Right kidney (tissue), 9 donors: Measurements from ENCODE around the gene C12orf42.

Experiments
- DNase-seq: peaks from one replicate; pipeline ENCODE4 v3.0.0-alpha.2; 2016
- long read RNA-seq, 8 donors: transcript quantifications; one replicate each; lab custom pipeline, GENCODE V29; 2026

The C12orf42 gene
- long read RNA-seq, donor 1, result 0 reads
- long read RNA-seq, donor 2, result 0 reads
- long read RNA-seq, donor 3, result 0 reads
- long read RNA-seq, donor 4, result 0 reads
- long read RNA-seq, donor 5, result 0 reads
- long read RNA-seq, donor 6, result 0 reads
- long read RNA-seq, donor 7, result 0 reads
- long read RNA-seq, donor 8, result 0 reads

- peak; percentile 63 for DNase-seq
Observed at GRCh38 chr12:103495469-103496456, at the start of gene C12orf42. Gene C12orf42, minus strand, starts transcription at chr12:103495968. Its CDS starts 17,542 bp downstream, at chr12:103478426.

DNA sequence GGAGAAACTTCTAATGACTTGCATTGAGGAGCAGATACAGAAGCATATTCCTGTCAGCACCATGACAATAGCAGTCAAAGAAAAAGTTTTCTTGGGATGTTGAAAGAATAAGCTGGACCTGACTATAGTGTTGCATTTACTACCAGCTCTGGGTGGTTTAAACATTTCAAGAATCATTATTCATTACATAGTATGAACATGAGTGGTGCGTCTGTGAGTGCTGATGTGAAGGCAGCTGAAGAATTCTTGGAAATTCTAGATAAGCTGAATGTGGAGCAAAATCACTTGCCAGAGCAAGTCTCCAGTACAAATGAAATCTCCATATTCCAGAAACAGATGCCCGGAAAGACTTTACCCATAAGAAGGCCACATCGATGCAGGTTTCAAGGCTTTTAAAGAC, 46.3 kb upstream of the C12orf42 start:
- no peak for DNase-seq

GRCh38 chr12:103540319-103540718, 44.6 kb upstream of the C12orf42 start:
- DNase-seq, result no peak

GRCh38 chr12:103538397-103538796, 42.6 kb upstream of the C12orf42 start:
- no peak for DNase-seq

DNA sequence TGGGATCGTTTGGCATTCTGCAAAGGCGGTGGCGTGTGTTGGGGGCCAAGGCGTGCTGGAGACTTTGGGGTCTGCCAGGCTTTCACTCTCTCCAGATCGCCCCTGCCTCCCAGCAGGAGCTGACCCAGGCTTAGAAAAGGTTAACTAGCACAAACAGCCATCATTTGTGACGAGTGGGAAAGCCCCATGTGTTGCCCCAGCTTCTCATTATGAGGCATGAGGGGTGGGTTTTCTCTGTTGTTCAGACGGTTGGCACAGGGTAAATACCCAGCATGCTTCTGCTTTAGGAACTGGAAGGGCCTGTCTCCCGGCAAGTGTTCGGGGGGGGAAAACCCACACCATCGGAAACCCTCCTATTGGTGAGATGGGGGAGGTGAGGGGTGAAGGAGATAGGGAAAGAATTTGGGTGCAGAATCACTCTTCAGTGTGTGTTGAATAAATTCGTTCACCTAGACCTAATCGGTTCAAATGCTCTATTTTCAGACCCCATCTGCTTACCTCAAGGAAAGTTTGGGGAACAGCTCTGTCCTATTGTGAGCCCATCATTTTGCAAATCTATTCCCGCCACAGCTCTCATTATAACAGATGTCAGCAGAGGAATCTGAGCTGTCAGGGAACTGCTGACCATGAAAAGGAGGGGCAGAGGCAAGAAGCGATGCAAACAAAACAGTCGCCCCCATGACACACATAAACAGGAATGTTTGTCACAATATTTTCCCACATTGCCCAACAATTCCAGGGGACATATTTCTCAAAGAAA, 34.7 kb upstream of the C12orf42 start:
- no peak for DNase-seq

DNA sequence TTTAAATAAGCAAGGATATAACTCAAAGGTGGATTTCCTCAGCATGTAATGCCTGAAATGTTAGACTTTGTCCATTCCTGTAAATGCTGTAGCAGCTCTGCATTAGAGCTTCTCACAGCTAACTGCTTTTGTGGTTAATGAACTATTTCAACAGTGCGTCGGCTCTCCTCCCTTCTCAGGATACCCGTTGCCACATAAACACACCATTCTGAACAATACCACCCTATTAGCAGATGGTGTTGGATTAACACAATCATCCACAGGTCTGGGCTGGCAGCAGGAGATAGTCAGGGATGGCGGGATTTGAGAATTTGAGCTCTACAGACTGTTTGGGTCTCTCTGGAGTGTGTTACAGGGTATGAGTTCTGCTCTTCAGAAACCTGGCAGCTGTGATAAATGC, 33.5 kb upstream of the C12orf42 start:
- DNase-seq, result no peak

GRCh38 chr12:103524238-103524875, 28.6 kb upstream of the C12orf42 start:
- no peak for DNase-seq

- DNase-seq, result no peak
Observed at GRCh38 chr12:103523771-103524170, 28.0 kb upstream of the C12orf42 start.

DNA sequence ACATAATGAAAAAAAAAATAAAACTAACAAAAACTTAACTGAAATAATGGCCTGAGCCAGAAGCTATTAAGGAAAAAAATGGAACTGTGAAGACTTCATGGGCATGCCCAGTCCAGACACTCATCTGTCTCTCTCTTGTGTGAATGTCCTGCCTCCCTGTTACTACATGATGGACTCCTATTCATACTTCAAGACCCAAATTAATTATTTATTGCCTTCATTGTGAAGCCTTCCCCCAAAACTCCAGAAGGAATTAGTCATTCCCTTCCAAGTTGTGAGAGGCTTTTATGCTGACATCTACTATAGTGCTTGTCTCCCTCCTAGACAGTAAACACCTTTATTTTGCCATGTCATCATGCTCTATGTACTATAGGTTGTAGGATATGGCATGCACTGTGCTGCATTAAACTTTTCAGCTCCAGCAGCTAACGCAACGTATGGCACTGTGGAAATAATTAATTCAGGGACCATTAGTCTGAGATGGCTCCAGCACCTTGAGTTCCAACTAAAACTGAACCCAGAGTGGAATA, 25.0 kb upstream of the C12orf42 start:
- DNase-seq, result no peak

GRCh38 chr12:103519632-103520031, 23.9 kb upstream of the C12orf42 start:
- no peak for DNase-seq

DNA sequence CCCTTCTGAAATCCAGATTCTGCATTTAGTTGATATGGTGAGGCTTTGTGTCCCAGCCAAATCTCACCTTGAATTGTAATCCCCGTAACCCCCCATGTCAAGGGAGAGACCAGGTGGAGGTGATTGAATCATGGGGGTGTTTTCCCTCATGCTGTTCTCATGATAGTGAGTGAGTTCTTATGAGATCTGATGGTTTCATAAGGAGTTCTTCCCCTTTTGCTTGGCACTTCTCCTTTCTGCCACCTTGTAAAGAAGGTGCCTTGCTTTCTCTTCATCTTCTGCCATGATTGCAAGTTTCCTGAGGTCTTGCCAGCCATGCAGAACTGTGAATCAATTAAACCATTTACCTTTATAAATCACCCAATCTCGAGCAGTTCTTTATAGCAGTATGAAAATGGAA, 23.1 kb upstream of the C12orf42 start:
- no peak for DNase-seq

DNA sequence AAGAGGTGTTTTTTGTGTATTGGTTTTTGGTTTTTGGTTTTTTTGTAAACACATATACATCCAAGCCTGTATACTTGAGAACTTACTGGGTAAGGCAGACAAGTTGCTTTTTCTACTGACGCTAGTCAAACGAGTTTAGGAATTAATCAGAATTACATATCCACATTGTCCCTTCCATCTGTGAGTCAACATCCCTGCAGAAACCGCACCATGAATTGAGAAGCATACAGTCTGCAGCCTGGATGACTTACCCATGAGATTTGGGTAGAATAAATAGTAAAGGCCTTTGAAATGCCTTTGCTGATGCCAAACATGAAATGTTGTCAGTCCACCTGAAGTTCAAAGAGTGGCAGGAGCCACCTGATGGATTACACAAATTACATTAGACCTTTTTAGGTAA, 21.4 kb upstream of the C12orf42 start:
- DNase-seq, result no peak

DNA sequence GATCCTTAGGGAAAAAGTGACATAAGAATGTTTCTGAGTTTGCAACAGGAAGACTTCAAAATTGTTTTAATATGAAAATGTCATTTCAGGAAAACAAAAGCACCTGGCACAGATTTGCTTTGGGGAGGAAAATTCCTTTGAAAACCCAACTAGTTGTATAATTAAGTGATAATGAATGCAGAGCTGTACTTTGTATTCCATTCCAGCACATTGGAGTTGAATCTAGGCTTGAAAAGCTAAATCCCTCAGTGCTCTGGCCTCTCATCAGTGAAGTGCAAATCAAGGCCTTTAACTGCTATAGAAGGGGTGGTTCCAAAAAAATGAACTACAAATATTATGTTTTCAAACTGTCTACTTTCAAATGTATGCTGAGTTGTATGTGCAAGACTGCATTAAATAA, 19.6 kb upstream of the C12orf42 start:
- no peak for DNase-seq

GRCh38 chr12:103513875-103514274, 18.1 kb upstream of the C12orf42 start:
- no peak for DNase-seq

GRCh38 chr12:103505371-103506236, 9.8 kb upstream of the C12orf42 start:
- no peak for DNase-seq

DNA sequence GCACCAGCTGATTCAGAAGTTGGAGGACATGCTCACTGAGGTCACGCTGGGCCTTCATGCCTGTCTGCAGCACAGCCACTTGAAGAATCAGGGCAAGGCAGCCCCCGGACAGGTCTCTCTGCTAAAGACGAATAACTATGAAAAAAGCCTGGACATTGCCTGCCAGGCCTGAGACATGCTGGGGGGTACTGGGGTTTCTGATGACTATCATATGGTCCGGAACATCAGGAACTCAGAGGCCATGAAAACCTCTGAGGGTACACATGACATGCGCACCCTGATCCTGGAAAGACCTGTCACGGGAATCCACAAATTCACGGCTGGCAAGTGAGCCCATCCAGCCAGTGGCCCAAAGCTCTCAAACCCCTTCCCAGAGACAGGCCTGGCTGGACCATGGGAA, 8.8 kb upstream of the C12orf42 start:
- DNase-seq, result no peak

- DNase-seq, result no peak
Observed at GRCh38 chr12:103503546-103504480, 8.0 kb upstream of the C12orf42 start.

- DNase-seq, result no peak
Observed at GRCh38 chr12:103501447-103501846, 5.7 kb upstream of the C12orf42 start.

GRCh38 chr12:103499571-103499970, 3.8 kb upstream of the C12orf42 start:
- DNase-seq, result no peak

- no peak for DNase-seq
Observed at GRCh38 chr12:103498990-103499389, 3.2 kb upstream of the C12orf42 start.
